DMS53 (cell line): ENCODE measurements around the gene SGPP1.
A peak's percentile ranks its signal among the peaks of the same experiment; 100 is the strongest.
"Not testable (repeated sequence)": the region's sequence is repeated elsewhere in the genome, so short reads cannot be mapped to it uniquely, and the experiment has no call there.

Experiments used
- DNase-seq: peaks from one replicate; lab custom pipeline; 2025; lab: John Stamatoyannopoulos, UW

SGPP1 gene

DNA sequence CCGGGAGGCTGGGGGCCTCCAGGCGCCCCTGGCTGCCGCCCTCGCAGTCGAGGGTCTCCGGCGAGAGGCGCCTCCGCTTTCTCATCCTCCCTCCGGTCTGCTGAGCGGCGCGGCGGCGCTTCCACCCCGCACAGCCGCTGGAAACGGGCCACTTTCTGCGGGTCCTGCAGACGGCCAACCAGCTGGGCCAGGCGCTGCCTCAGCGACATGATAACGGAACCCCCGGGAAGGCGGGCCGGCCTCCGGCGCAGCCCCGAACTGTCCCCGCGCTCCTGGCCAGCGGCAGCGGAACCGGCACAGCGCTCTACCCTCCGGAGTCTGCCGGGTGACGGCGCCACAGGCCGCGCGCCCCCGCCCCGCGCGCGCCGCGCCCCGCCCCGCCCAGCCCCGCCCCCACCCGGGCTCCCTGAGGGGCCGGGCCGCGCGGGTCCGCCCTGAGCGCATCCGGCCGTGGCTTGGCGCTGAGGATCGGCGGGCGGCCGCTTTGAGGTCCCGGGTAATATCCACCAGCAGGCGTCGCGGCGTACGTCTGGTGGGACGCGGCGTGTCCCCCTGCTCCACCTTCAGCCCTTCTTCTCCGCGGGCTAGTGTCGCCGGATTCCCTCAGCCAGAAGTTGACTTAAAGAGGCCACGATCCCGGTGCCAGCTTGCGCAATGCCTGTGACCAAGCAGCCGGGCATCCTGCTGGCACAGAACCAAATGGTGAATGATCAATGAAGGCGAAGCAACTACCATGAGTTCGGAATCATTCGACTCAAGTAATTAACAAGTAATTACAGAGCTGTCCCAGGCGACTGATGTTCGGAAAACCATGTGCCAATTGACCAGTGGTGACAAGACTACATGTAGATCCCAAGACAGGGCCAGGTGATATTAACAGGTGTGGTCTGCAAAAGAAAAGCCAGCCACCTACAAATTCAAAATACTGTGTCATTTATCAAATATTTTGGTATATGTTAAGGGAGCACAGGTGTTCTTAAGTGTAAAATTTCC is at the start of gene SGPP1:
SGPP1 (minus strand) TSS at position 330 of the 993 bp plus-strand sequence; CDS start at position 209, 121 bp downstream.
- peak; percentile 83 for DNase-seq

GRCh38 chr14:63777024-63777423 is 49.2 kb upstream of the SGPP1 start:
- DNase-seq, result no peak

DNA sequence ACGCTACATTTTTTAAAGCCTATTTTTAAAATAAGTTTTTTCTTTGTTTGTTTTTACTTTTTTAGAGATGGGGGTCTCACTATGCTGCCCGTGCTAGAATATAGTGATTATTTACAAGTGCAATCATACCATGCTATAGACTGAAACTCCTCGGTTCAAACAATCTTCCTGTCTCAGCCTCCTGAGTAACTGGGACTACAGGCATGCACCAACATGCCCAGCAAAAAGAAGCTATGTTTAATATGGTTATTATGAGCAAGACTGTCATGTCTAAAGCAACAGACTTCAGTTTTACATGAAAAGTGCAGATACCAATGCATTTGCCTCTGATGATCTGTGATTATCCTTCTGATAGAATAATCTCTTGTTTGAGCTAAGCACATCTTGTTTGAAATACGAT is 45.6 kb upstream of the SGPP1 start:
- DNase-seq, result no peak

DNA sequence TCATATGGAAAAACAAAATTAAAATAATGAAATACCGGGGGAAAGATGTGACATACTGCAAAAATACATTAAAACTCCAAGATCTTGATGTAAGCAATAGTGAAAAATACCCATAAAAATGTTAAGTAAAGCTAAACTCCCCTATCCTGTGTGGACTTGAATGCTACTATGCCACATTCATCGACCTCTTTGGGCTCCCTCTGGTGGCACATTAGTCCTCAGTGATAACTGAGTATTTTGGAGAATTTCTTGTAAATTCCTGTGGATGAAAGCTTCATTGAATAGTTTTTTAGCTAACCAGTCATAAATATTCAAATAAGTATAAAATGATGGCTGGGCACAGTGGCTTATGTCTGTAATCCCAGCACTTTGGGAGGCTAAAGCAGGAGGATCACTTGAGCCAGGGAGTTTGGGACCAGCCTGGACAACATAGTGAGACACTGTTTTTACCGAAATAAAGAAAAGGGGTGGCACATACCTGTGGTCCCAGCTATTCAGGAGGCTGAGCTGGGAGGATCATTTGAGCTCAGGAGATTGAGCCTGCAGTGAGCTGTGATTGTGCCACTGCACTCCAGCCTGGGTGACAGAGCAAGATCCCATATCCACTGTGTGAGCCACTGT is 42.4 kb upstream of the SGPP1 start:
- DNase-seq, result peak; percentile 61

DNA sequence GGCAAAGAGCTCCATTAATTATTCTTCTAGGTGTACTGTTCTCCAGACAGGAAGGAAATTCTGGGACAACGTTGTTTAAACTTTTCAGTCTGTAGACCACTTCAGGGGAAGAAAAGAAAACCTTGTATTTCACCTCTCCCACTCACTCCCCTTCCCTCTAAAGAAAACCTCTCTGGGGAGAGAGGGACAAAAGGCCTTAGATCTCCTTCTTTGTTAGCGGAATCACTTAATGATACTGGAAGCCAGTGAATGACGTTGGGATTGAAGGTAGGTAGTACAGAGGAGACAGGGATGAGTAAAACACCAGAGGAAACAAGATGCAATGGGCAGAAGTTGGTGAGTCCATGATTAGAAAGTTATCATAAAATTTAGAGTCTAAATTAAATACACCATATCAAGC is 38.7 kb upstream of the SGPP1 start:
- DNase-seq, result no peak

DNA sequence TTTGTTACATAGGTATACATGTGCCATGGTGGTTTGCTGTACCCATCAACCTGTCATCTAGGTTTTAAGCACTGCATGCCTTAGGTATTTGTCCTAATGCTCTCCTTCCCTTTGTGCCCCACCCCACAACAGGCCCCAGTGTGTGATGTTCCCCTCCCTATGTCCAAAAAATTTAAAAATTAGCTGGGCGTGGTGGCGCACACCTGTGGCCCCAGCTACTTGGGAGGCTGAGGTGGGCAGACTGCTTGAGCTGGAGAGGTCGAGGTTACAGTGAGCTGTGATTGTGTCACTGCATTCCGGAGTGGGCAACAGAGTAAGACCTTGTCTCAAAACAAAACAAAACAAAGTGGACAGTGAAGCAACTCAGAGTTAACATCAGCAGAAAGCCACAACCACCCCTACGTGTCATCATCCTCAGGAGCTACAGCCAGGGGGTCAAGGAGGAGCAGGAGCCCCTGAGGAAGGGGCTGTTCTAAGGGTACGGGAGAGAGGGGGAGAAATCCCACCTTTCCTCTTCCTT is 36.8 kb upstream of the SGPP1 start:
- DNase-seq, result no peak

- peak; percentile 15 for DNase-seq
Measured at GRCh38 chr14:63764103-63764502, 36.2 kb upstream of the SGPP1 start.

DNA sequence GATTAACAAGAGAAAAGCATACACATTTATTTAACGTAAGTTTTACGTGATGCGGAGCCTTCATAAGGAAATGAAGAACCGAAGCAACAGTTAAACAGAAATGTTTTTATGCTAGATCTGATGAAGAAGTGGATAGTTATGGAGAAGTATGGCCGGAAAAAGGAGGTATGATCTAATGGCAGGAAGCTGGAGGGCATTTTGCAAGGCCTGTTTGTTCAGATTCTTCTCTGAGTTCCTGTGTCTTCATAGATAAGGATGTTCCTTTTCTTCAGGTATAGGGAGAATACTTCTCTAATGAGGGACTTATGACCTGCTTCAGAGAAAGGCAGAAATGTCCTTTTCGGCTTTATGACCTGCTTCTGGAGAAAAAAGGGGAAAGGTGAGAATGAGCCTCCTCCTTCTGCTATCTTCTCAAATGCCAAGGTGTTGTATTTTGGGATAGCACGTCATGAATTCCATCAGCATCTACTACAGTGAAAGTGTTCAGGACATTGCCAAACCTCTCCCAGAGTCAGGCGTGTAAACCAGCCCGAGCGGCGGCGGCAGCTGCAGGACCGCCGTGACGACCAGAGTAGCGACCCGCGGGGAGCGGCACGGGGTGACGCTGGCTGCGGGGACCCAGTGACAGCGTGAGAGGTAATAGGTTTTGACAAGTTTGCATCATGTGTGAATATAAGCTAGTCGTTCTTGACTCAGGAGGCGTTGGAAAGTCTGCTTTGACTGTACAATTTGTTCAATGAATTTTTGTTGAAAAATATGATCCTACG is 33.7 kb upstream of the SGPP1 start:
- DNase-seq, result no peak

DNA sequence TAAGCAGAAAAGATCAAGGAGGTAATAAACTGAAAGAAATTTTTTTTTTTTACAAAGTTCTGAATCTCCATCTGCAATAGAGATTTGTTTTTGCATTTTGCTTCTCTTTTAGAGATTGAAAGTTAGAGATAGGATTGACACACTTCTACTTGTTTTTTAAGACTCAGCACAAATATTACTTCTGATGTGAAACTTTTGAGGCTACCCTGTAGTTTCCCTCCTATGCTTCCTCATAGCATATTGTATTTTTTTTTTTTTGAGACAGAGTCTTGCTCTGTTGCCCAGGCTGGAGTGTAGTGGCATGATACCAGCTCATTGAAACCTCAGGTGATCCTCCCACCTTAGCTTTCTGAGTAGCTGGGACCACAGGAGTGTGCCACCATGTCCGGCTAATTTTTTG is 32.1 kb upstream of the SGPP1 start:
- no peak for DNase-seq

DNA sequence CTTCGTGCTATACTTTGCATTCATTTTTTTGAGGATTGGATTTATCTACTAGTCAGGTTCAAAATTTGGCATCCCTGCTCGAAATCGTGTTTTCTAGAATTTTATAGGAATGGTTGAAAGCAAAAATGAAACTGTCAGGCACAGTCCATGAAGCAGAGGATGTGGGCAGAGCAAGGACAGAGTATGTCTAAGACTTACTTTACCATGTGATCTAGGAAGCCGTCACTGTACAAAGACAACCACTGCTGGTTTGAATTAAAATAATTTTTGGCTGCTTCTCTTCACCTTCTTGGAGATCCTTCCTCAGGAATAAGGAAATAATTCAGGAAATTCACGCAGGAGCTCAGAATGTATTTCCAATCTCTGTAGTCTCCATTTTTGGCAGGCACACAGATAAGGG is 31.6 kb upstream of the SGPP1 start:
- DNase-seq, result no peak

GRCh38 chr14:63757211-63757610 is 29.3 kb upstream of the SGPP1 start:
- no peak for DNase-seq

DNA sequence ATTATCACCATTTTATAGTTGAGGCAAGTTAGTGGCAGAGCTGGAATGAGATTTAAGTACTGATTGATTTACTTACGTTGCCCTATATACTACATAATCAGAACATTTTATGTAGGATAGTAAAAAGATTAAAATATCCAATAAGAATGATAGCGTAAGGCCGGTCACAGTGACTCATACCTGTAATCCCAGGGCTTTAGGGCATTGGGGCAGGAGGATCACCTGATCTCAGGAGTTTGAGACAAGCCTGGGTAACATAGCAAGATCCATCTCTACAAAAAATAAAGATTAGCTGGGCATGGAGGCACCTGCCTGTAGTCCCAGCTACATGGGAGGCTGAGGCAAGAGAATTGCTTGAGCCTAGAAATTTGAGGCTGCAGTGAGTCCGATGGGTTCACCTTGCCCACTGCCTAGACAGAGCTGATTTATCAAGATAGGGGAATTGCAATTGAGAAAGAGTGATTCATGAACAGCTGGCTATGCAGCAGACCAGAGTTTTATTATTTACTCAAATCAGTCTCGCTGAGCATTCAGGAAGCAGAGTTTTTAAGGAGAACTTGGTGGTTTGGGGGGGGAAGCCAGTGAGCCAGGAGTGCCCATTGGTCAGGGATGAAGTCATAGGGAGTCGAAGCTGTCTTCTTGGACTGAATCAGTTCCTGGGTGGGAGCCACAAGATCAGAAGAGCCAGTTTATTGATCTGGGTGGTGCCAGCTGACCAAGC is 24.7 kb upstream of the SGPP1 start:
- peak; percentile 19 for DNase-seq

- DNase-seq, result not testable (repeated sequence)
Measured at GRCh38 chr14:63751076-63751475, 23.2 kb upstream of the SGPP1 start.

- DNase-seq, result peak; percentile 2
Measured at GRCh38 chr14:63747846-63748245, 20.0 kb upstream of the SGPP1 start.

GRCh38 chr14:63745858-63746425 is 18.1 kb upstream of the SGPP1 start:
- no peak for DNase-seq

DNA sequence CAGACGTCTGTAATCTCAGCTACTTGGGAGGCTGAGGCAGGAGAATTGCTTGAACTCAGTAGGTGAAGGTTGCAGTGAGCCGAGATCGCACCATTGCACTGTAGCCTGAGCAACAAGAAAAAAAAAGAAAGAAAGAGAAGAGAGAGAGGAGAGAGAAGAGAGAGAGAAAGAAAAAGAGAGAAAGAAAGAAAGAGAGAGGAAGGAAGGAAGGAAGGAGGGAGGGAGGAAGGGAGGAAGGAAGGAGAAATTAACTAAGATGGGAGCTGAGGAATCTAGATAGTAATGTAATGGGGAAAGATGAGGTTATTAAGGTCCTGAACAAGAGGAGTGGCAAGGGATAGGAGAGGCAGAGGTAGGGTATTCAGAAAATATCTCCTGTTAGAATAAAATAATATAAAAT is 17.4 kb upstream of the SGPP1 start:
- DNase-seq, result no peak

GRCh38 chr14:63737582-63738006 is 9.7 kb upstream of the SGPP1 start:
- no peak for DNase-seq

DNA sequence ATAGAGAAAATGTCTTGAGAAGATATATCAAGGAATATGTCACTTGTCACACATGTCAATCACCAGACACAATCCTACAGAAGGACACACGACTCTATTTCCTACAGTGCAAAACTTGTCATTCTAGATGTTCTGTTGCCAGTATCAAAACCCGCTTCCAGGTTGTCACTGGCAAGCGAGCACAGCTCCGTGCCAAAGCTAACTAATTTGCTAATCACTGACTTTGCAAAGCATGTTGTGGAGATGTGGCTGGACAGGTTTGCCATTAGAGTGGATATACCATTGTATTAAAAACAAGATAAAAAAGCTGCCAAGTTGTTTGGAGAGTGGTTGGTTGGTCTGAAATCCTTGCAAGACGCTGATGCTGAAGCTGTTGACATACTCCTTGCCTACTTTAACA is 7.9 kb upstream of the SGPP1 start:
- DNase-seq, result no peak

DNA sequence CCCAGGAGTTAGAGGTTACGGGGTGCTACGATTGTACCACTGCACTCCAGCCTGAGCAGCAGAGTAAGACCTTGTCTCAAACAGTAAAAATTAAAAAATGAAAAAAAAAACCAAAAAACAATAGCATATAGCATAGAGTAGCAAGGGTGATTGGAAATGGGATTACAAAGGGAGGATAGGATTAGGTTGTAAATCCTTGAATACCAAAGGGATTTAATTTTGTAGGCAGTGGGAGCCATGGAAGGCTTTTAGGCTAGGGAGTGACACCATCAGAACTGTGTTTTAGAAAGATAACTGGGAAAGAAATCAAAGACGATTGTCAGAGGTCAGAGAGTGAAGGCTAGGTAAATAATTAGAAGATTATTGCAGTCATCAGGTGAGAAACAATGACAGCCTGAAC is 2.8 kb upstream of the SGPP1 start:
- DNase-seq, result no peak

GRCh38 chr14:63727231-63727735 is 582 bp downstream of the SGPP1 start:
- peak; percentile 60 for DNase-seq

- DNase-seq, result peak; percentile 18
Measured at GRCh38 chr14:63726499-63726898, 1.4 kb downstream of the SGPP1 start.
